Activated CD8-positive, alpha-beta memory T cell treated with anti-CD3 and anti-CD28 coated beads, Interleukin-2, amount 50 U/mL, for 1 hour (primary cell): ENCODE measurements around the gene PTGES2.
"Not testable (repeated sequence)": the region's sequence is repeated elsewhere in the genome, so short reads cannot be mapped to it uniquely, and the experiment has no call there.

Source experiments
- DNase-seq: peaks from one replicate; pipeline ENCODE4 v3.0.0-alpha.2; 2020; ENCODE audit errors: extremely low read depth

PTGES2 gene

DNA sequence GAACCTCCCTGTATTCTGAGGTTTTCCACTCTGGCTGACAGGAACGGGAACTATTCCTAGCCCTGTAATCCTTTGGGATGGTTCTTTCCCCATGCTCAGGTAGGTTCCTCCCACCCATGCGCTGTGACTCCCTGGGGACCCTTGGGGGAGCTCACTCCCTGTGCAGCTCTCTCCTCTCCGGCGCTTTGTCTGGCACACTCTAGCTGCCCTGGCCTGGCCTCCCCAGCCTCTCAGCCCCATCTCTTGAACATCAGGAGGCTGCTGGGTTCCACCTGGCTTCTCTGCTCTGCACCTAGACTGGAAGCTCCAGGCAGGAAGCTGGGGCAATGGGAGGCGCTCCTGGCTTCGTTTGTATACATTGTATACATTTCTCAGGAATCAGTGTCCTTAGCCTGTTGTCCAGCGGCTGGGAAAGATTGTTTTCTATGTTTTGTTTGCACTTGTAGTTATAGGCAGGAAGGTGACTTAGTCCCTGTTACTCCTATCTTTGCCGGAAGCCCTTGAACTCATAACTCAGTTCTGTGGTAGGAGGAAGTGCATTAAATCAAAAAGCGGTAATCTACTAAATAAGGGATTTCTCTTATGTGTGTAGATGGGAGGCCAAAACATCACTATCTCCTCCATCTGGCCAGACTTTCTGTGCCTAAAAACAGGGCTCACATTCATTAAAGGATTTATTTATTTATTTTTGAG is 39.1 kb downstream of the PTGES2 start:
- no peak for DNase-seq

DNA sequence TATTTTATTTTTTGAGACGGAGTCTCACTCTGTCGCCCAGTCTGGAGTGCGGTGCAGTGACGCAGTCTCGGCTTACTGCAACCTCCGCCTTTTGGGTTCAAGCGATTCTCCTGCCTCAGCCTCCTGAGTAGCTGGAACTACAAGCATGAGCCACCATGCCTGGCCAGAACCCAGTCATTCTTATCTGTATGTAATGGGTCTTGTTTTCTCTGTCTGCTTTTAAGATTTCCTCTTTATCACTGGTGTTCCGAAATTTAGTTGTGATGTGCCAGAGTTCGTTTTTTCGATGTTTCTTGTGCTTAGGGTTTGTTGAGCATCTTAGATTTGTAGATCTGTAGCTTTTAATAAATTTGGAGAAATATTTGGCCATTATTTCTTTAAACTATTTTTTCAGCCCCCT is 40.3 kb downstream of the PTGES2 start:
- no peak for DNase-seq

DNA sequence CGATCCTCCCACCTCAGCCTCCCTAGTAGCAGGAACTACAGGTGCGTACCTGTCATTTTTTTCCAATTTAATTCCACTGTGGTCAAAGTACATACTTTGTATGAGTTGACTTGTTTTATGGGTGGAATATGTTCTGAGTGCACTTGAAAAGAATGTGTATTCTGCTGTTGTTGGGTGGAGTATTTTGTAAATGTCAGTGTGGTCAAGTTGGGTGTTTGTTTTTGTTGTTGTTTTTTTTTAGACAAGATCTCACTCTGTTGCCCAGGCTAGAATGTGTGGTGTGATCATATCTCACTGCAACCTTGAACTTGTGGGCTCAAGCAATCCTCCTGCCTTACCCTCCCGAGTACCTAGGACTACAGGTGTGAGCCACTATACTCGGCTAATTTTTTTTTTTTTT is 41.6 kb downstream of the PTGES2 start:
- DNase-seq: no peak

DNA sequence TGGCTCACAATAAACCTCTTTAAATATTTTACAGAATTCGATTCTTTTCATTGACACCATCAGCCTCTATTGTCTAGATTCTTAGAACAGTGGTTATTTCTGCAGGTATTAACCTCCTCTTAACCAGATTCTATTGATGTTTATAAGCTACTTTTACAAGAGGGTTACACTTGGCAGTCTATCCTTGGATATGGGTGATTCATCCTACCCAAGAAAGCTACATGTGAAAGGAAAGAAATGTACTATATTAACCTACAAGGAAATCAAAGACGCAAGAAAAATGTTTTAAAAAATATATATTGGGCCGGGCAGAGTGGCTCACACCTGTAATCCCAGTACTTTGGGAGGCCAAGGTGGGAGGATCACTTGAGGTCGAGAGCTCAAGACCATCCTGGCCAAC is 42.8 kb downstream of the PTGES2 start:
- DNase-seq: no peak

DNA sequence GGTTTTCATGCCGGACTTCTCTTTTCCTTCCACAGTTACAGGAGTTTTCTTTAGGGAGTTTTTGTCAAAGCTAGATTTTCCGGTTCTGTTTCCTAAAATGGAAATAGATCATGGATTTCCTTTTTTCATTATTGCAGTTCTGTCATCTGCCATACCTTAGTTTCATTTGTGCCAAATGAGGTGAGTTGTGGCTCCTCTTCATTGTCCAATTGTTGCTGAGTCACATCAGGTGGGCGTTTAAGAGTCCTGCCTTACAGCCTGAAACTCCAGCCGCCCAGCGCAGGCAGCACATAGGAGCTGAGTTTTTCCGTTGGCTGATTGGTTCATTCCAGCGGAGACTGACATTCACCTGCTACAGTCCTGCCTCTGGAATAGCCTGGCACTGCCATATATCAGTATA is 45.4 kb downstream of the PTGES2 start:
- no peak for DNase-seq

DNA sequence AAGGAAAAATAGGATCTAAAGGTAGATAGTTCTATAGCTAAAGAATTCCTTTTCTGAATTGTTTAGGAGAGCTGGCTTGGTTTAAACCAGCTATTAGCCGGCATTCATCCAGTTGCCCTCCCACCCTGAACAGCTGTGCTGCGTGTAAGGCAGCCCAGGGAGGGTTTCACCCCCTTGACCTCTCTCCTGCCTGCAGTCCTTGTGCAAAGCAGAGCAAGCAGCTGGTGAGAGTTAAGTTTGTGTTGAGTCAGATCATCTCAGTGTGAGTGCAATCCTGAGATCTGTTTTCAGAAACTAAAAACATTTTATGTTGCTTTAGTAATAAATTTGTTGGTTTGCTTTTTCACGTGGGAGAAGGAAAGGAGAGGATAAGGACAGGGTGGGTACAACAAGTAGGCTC is 46.5 kb downstream of the PTGES2 start:
- no peak for DNase-seq

DNA sequence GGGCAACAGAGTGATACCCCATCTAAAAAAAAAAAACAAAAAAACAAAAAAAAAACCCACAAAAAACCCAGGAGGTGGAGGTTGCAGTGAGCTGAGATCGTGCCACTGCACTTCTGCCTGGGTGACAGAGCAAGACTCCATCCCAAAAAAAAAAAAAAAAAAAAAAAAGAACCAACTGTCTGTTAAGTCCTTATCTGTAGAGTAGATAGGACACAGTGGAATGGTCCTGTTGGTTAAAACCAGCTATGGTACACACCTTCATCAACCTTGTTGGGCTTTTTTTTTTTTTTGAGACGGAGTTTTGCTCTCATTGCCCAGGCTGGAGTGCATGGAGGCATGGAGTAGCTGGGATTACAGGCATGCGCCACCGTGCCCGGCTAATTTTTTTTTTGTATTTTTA is 47.3 kb downstream of the PTGES2 start:
- no peak for DNase-seq

DNA sequence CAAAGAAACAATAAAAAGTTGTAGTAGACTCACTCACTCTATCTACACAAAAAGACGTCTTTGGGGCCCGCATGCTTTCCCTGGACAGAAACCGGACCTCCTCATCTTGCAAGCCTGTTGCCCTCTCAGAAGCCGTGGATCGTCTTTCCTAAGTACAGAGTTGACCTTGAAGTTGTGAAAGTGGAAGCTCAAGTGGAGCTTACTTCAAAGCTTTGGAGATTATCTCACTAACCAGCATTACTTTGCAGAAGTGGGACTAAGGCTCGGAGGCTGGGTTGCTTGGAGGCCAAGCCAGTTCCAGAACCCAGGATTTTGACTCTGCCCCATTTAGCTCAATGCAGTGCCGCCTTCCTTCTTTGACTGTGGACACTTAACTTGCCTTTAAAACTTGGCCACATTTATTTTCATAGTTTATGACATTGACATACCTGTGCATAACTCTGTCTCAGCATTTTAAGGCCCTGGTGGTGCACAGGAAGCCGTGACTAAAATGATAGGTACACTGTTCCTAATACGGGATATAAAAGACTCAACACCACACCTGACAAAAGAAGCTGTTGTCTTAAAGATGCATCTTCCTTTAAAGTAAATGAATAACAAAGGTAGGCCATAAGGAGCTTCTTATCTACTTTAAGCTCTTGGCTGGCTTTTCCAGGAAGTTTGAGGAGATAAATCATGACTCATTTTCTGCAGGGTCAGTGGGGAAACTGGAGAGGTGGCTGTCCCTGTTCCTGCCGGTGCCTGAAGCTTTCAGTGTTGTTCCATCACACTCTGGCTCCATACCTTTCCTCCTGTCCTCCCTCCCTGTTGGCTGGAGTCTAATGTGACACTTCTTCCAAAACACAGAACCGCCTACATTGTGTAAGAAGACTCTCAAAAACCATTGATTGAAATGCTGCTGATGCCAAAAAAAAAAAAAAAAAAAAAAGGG is 48.8 kb downstream of the PTGES2 start:
- no peak for DNase-seq

DNA sequence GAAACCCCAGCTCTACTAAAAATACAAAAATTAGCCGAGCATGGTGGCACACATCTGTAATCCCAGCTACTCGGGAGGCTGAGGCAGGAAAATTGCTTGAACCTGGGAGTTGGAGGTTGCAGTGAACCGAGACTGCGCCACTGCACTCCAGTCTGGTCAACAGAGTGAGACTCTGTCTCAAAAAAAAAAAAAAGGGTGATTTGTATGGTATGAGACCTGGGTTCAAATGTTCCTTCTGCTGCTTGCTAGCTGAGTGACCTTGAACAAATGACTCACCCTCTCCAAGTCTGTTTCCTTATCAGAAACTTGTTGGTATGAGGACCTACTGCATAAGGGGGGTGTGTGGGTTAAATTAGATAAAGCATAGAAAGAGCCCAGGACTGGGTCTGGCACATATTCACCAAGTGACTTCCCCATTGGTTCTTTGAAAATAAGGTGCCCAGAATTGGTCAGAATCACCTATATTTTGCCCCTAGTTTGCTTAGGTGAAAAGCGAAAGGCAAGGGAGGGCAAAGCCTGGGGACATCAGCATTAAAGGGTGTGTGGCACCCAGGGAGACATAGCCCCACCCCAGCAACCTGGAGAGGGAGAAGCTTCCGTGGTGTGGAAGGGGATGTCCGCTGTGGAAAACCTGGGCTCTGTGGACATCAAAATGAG is 49.6 kb downstream of the PTGES2 start:
- no peak for DNase-seq

DNA sequence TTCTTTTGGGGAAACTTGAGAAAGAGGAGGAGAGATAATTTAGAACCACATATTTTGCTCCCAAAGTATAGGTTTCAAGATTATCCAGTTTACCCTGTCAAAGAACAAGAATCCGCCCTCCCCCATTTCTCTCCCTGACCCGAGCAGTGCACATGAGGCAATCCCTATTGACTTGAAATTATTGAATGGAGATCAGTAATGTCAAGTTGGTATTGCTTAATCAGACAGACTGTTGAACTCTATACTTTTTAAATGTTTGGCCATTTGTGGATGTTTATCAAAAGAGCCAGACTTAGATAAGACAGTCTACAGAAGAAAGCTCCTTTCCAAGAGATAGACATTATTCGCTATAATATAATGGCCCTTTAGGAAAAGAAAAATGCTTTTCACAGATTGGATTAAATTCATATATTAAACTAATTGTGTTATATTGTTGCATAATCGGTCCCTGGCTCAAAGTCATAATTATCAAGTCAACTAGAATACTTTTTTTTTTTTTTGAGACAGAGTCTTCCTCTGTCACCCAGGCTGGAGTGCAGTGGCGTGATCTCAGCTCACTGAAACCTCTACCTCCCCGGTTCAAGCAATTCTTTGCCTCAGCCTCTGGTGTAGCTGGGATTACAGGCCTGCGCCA is 54.2 kb downstream of the PTGES2 start:
- DNase-seq: no peak

DNA sequence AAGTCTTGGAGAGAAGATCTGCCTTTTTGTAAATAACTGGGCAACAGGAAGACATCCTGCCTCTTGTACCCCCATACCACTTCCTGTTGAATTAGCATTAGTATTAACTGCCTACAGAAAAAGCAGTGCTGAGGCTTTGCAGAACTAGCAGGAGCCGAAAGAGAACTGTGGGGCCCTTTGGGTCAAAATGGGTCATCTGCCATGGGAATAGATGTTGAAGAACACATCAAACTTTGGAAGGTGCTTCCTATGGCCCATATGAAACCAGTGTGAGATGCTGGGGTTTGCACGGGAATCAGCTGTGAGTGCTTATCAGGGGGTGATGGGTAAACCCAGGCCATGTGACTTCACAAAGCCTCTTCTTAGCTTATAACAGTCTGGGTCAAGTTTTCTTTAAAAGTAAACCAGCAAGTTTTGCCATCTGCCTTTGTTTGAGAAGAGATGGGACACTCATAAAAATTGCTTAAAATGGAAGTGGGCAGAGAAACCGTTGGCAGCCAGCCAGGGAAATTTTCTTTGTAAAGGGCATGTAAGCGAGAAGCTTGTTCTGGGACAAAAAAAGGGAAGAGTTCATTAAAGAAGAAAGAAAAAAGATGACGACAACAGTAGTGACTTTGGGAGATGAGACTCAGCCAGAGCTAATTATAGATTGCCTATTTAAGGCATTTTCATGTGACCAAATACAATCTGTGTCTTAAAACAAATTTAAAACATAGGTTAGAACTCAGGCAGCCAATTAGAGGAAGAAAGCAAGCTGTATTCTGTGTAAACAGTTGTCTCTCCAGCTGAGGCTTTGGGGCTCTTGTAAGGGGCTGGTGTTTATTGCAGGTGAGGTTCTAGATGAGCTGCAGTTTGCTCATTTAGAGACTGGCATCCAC is 55.1 kb downstream of the PTGES2 start:
- no peak for DNase-seq

DNA sequence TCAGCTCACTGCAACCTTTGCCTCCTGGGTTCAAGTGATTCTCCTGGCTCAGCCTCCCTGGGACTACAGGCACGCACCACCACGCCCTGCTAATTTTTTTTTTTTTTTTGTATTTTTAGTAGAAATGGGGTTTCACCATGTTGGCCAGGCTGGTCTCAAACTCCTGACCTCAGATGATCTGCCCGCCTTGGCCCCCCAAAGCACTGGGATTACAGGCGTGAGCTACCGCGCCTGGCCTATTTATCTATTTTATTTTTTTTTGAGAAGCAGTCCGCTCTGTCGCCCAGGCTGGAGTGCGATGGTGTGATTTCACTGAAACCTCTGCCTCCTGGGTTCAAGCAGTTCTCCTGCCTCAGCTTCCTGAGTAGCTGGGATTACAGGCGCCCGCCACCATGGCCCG is 56.1 kb downstream of the PTGES2 start:
- DNase-seq: not testable (repeated sequence)

DNA sequence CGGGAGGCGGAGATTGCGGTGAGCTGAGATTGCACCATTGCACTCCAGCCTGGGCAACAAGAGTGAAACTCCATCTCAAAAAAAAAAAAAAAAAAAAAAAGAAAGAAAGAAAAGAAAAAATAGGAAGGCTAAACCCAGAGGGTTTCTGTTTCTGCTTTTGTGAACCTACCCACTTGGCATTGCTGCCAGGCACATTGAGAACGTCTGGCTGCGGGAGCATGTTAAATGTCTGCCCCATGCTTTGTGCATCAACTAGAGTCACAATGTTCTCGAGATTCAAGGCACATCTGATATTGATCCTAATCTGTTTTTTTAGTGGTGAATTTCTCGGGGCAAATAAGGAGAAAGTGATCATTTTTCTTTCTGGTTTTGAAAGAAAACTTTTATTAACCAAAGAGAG is 56.7 kb downstream of the PTGES2 start:
- DNase-seq: no peak
